Endometrium (tissue), 2 donors: ENCODE results near the gene AMDHD2.

Experiments
- FAIRE-seq: peaks from 2 replicates; lab custom pipeline; 2012; peaks lifted over from hg19 to GRCh38; lab: Jason Lieb, UNC
- donor health status: control.
- donor health status: control.

The AMDHD2 gene

DNA sequence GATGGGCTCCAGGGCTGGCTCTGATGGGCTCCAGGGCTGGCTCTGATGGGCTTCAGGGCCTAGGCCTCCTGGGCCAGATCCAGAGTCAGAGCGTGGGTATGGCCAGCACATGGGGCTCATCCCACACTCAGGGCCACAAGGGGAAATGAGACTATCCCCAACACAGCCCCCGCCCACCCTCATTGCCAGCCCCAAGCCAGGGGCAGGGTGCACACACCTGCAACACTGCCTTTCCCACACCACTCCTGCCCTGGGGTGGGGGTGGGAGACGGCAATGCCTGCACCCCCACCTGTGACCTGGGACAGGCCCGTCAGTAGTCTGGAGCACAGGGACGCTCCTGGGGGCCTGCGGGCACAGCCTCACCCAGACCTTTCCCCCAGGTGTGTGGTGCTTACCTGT, 20.7 kb upstream of the AMDHD2 start:
- FAIRE-seq: no peak

DNA sequence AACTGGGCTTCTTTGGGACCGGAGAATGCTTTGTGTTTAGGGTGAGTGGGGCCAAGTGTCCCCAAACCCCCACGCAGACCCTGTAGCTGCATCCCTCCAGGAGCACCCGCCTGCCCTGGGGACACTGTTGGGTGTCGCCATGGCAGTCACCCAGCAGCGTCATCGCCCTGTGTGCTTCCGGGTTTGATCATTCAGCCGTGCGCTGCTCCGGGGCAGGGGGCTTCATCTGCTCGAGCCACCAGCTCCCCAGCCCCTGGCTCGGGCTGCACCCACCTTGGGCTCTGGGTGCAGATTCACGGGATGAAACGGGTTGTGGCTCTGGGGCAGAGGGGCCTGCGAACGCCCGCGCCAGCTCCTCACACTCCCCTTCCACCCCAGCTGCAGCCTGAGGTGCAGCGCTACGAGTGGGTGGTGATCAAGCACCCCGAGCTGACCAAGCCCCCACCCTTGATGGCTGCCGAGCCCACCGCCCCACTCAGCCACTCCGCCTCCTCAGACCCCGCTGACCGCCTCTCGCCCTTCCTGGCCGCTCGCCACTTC, 20.2 kb upstream of the AMDHD2 start:
- no peak for FAIRE-seq

DNA sequence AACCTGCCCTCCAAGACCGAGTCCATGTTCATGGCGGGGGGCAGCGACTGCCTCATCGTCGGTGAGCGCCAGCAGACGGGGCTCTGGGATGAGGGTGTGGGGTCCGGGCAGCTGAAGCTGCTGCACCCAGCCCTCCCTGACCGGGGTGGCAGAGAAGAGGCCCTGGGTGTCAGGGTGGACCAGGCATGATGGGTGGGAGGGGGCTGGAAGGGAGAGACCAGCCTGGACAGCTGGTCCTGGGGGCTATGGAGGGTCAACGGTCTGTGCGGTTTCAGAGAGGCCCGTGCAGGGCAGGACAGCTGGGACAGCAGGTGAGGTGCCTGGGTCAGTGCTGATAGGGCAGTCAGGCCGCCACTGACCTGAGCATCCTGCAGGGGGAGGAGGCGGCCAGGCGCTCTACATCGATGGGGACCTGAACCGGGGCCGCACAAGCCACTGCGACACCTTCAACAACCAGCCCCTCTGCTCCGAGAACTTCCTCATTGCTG, 19.7 kb upstream of the AMDHD2 start:
- FAIRE-seq: no peak

DNA sequence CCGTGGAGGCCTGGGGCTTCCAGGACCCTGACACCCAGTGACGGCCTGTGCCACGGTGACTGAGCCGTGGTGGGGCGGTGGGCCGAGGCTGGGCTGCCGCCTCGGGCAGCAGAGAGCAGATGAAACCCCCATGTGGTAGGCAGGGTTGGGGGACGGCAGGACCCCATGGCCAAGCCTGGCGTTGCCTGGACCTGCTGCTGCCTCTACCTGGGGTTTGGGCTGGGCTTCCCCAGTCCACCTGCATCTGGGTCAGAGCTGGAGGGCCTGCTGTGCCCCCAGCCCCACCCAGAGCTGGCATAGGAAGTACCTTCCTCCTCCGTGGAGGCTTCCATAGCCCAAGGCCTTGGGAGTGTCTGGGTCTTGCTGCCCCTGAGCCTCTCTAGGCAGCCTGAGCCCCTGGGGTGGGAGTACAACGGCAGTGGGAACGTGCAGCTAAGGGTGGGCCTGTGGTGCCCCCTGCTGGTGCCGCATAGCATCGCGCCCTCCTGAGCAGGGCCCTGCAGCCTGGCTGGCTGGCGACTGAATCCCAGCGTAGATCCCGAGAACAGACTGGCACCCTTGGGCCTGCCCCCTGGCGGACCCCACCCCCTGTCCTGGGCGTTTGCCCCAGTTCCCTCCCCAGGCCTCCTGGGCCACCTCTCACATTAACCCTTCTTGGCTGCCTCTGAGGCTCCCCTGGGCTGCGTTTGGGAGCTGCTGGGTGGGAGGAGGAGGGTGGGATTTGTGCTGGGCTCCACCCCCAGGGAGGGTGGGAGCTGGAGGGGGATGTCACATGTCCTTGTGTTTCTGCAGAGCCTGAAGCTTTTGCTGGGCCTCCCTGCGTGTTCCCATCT, 19.0 kb upstream of the AMDHD2 start:
- FAIRE-seq: no peak

DNA sequence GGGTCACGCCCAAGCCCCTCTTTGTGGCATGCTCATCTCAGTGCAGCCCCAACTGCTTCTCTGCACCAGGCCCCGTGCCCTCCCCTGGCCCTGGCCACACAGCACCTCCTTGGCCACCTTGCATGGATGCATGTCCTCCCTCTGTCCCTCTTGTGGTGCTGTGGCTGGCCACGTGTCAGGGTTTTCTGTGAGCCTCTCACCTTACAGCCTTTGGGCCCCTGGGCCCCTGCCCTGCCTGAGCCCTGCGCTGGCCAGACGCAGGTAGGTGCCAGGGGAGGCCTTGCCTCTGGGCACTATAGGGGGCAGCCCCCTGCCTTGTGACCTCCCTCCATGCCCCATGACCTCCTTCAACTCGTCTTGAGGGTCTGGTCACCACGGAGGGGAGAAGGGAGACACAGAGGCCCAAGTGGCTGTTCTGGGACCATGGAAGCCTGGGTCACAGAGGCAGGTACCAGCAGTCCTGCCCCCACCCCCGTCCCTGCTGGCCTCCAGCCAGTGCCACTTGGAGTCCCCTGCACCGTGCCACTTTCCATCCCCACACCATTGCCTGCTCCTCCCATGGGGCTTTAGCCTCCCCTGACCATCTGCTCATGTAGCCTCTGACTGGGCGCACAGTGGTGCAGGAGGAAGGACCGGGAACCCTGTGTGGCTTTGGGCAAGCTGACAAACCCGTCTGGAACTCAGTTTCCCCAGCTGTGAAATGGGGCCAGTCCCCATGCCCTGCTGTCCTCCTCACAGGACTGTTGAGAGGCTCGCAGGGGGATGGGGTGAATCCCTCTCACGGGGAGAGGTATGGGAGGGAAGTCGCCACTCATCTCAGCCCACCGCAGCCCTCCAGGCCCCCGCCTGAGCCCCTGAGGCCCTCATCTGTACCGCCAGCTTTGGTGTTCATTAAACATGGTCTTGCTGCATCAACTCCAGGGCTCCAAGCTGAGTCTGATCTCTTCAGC, 17.9 kb upstream of the AMDHD2 start:
- FAIRE-seq: no peak

DNA sequence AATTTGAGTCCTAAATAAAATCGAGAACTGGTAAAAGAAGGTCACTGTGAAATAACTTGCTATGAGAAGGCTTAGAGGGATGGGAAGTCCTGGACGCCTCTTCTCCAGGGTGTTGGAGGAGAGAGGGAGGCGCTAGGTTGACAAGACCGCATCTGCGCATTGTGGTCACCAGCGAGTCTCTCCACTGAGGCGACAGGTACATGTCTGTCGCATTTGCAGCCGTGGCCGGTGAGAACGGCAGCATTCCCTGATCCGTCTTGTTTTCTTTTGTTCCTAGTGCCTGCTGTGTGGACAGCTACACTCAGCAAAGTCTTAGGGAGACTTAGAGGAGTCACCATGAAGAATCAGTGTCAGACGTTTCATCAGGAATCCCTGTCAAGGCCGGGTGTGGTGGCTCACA, 14.5 kb upstream of the AMDHD2 start:
- FAIRE-seq: no peak

DNA sequence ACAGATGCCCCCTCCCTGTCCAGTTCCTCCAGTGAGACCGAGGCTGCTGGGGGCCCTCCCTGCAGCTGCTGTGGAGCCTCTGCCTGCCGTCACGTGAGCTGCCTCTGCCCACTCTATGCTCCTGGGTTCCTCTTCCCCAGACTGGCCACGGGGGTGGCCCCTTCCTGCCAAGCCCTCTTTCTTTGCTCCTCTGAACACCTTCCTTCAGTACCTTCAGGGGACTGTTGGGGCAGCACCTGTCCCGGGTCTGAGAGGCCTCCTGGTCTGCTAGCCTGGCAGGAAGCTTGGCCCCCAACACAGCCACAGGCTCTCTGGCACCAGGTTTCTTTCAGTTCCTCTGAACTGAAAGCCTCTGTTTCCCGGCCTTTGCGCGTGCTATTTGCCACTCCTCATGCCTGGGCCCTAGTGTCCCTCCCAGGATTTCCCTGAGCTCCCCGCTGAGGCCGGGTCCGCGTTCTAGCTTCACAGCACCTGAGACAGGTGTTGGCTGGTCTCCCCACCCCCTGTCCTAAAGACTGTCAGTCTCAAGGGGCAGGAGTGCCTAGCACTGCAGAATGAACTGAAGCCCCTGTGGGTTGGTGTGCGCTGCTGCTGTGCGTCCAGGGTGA, 13.0 kb upstream of the AMDHD2 start:
- no peak for FAIRE-seq

DNA sequence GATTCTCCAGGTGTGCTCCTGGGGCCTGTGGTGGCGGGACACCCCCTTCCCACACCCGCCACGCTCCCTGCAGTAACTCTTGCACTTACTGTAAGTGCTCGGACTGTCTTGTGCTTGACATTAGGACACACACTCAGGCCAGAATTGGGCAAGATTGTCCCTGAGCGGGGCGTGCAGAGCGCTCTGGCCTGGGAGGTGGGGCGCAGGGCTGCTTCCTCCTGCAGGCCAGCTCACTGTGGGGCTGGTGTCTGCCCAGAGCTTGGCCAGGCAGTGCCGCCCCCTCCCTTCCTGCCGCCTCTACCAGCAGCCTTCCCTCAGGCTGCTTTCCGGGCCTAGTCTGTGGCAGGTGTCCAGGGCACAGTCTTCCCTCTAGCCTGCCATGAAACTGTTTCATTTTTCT, 12.5 kb upstream of the AMDHD2 start:
- no peak for FAIRE-seq

DNA sequence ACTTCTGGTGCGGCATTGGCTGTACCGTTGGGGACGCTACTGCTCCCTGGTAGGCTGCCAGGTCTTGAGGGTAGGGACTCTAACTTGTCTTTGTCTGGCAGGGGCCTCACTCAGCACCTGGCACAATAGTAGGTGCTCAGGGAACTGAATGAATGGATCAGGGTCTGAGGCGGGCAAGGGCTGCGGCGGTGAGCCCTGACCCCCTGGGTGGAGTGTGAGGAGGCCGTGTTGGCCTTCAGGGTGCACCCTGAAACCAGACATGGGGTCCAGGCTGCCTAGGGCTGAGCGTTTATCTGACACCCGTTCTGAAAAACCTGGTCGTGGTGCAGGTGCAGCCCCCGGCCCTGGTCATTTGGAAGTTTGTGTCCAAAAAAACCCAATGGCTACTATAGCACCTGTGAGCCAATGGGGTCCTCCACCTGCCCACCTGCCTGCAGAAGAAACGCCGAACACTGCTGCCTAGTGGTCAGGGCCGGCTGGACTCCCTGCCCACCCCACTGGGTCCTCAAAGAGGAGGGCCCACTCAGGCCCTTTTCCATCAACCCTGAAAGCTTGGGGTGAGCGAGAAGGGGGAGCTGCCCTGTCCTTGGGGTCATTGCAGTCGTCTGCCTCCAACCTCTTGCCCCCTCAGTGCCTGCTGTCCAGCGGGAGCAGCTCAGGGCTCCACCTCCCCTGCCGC, 11.3 kb upstream of the AMDHD2 start:
- FAIRE-seq: no peak

DNA sequence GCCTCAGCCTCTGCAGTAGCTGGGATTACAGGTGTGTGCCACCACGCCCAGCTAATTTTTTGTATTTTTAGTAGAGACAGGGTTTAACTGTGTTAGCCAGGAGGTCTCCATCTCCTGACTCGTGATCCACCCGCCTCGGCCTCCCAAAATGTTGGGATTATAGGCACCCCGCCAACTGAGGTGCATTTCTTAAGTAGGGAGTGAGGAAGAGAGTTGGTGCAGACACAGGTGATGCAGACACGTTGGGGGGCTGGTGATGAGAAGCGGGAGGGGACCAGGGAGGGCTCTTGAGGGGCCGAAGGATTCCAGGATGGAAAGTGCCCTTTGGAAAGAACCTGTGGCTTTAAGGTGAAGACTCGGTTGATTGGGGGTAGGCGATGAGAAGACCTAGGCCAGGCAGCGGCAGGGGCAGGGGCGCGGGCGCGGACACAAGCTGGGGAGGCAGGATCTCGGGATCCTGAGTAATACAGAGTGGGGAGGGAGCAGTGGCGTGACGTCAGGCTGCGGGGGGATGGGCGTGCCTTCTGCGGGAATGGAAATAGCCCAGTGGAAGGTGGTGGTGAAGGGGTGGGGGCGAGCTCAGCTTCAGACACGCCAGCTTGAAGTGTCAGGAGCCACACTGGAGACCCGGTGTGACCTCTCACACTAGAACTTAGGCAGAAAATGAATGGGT, 8.9 kb upstream of the AMDHD2 start:
- no peak for FAIRE-seq

DNA sequence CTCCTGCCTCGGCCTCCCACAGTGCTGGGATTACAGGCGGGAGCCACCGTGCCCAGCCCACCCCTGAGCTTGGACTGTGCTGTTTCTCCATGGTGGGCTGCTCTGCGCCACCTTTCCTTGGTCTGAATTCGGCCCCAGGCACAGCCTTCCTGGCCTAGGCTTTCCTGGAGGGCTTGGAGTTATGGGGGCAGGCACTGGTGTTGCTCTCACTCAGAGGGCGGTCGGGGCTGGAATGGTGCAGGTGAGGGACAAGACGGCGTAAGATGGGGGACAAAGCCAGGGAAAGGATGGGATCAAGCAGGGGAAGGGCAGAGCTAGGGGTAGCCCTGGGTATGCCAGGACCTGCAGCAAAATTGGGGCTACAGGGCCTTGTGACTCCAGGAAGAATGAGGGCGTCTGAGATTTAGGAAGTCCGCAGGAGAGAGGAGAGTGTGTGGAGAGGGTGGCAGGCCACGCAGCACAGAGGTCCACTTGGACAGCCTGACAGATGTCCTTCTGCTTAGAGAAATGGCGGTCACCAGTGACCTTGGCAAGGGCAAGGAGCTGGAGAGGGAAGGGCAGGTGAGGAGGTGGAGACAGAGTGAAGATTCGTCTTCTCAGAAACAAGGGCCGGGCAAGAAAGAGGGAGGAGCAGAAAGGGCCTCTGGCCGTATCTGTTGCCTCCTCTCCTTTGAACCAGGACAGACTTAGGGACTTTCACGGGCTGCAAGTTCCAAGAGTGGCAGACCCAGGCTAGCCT, 8.0 kb upstream of the AMDHD2 start:
- FAIRE-seq: no peak

DNA sequence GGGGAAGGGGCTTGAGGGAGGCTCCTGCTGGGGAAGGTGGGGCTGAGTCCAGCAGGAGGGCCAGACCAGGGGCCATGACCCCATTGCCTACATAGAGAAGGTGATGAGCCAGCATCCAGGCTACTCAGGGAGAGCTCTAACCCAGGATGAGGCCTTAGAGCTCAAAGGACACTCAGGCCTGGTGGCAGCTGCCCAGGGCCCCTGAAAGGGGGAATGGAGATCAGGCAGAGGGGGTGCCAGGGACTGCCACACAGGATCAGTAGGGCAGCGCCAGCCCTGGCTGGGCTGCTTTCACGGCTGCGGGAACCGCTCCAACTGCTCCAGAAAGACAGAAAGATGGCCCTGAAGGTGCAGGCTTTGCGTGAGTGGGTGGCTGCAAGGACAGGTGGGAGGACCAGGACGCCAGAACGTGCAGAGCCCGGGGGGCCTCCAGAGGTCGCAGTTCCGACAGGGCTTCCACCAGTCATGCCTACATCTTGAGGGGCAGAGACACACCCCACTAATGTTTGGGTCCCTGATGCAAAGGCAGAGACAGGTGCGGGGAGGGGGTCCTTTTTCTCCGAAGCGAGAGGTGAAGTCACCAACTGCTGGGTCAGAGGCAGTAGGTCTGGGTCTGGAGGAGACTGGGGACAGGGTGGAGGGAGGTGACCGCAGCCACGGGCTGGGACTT, 7.3 kb upstream of the AMDHD2 start:
- no peak for FAIRE-seq

DNA sequence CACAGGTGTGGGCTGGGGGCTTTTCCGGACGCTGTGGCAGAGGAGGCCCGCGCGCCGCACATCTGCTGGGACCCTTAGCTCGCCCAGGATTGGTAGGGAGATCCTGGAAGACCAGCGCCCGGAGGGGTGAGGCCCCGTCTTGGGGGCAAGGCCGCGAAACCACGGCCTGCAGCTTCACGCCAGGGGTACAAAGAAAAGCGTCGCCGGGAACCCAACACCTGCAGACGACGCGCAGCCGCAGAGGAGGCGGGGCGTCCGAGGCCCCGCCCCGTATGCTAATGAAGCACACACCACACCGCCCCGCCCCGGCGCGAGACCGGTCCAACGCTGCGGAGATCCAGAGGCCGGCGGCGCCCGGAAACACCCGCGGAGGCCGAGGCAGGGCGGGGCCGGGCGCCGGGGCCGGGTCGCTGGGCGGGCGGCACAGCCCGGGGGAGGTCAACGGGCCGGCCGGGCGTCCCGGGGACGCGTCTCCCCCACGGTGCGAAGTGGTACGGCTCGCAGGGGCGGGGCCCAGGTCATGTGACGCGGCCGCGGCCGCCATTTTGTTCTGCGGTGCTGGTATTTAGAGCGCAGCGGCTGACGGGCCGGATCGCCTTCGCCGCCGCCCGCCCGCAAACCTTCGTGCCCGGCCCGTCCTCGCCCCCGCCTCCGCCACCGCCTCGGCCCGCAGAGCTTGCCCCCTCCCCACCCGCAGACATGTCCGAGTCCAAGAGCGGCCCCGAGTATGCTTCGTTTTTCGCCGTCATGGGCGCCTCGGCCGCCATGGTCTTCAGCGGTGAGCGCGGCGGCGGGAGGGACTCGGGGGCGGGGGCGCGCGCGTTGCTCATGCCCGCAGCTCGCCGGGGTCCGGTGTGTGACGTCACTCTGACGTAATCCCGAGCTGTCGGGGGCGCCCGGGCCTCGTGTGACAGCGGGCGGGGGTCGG, 6.5 kb upstream of the AMDHD2 start, which contains the start of gene ATP6V0C:
Gene ATP6V0C (plus strand): TSS at position 548 of the 928 bp plus-strand sequence. CDS start 152 bp downstream, at position 700.
- FAIRE-seq: no peak

DNA sequence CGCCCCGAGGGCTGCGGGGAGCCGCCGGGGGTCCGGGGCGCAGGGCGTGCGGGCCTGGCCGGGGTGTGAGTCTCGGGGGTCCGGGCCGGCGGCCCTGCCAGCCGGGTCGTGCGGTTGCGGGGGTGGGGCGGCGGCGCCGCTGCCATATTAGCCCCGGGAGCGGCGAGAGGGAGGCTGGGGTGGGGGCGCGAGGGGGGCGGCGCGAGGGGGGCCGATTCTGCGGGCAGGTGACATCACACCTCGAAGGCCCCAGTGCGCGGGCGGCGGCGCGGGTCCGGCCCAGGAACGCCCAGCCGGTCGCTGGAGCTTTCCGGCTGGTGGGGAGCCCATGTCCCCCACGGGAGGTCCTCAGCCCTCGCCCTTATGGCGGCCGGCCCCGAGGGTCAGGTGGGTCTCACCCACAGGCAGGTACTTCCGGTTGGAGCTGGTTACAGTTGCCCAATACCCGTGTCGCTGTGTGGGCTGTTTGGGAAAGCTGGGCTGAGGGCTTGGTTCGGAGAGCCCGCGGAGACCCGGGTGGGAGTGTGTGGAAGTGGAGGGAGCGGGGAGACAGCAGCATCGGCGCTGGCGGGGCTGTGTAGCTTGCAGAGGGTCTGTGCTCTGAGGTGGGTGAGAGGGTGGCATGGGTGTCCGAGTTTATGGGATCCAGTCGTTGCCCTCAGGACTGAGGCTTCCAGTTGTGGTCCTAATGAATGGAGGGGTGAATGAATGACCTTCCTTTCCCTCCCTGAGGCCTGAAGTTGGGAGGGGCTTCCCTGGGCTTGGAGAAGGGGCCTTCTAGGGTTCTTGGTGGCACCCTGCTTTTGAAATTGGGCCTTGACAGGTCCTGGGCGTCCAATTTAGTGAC, 5.6 kb upstream of the AMDHD2 start:
- FAIRE-seq: no peak

DNA sequence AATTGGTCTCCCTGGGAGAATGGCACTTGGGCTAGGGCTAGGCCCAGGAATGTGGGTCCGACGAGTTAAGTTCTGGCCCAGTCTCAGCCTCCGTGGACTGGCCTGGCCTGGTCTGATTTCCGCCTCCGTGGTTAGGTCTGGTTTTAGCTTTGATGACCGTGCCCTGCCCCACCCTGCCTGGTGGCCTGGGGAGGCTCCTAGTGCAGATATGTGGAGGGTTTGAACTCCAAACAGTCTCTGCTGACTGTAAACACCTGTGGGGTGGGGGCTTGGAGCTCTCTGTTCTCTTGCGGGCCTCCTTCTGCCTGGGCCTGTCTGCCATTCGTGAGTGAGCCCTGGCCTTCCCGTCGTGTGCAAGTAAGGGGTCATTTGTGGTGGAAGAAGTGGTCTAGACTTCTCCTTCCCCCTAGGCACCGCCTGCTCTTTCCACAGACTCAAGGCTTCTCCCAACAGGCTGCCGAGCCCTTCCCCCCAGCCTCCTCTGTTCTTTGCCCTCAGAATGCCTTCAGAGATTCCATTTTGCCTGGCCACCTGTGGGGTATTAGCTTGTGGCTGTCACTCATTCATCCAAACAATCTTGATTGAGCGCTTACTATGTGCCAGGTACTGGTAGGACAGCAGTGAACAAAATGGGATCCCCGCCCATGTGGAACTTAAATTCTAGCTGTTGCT, 4.9 kb upstream of the AMDHD2 start:
- no peak for FAIRE-seq

DNA sequence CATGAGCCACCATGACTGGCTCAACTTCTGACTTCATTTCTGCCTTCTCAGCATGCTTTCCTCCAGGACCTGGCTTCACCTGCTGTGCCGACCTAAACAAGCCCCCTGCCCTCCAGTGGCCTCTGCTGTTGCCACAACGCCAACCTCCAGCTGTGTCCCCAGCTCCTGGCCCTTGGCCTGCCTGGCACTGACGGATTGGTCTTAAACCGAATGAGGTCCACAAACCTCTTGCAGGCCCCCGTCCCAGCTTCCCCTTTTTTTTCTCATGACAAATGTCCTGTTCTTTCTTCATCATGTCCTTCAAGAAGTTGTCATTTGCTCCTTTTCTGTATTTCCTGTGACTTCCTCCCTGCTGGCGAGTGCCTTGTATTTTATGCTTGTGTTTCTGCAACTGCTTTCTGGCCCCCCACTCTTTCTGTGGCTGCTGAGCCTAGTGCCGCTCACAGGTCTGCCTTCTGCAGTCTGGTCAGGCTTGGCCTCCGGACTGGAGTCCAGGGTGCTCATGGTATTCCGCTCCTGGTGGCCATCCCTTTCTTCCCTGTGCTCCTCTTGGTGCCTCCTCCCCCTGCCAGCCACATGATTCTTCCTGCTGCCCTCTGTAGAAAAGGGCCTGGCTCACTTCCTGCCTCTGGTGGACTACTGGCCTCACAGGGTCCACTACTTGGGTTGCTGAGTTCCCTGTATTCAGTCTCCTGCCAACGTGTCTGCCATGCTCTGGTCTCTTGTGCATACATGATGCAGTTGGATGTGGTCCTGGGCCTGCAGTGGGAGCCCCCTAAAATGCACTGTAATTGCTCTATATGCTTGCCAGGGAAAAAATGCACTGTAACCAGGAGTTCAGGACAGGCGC, 3.6 kb upstream of the AMDHD2 start:
- FAIRE-seq: no peak
